ENCODE results near the gene RAD51.

DNA sequence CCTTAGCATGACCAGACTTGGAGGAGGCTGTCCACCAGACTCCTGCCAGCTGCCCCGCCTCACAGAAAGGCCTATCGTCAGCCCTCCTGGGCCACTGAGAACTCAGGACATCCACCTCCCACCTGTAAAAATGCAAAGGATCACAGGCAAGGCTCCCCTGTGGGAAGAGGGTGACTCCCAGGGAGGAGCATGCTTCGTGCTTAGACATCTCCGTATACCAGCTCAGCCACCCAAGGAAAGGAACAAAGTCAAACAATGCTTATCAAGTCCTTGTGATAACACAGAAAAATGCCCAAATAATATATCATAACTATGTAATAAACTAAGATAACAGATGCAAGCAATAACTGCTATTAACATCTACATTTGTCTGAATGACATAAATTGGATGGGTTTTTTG, 55.9 kb downstream of the RAD51 start:
- TF ChIP-seq CTCF (IDR thresholded peaks at IDR 0.05) (no peak), EZH2 (IDR thresholded peaks at IDR 0.05) (no peak)

Data from neural progenitor cell (in vitro differentiated cells).